ENCODE measurements around the gene LHX2.

LHX2 gene

GRCh38 chr9:124033348-124033747, 21.8 kb downstream of the LHX2 start:
- DNase-seq (ENCODE audit: low read depth): no peak

DNA sequence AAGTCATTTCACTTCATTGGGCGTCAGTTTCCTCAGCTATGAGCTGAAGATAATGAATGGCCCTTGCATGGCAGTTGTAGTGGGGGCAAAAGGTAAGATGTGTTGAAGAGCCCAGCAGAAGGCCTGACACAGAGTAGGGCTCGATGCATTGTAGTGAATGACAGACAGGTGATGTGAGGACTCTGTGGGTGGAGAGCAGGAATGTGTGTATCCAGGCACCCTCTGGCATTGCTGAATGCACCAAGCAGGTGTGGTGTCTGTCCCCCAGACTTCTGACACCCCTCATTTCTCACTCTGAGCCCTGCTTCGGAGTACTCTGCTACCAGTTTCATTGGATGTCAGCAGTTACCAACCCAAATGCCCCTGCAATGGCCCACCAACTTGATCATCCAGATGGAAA, 22.4 kb downstream of the LHX2 start:
- DNase-seq (ENCODE audit: low read depth): no peak

DNA sequence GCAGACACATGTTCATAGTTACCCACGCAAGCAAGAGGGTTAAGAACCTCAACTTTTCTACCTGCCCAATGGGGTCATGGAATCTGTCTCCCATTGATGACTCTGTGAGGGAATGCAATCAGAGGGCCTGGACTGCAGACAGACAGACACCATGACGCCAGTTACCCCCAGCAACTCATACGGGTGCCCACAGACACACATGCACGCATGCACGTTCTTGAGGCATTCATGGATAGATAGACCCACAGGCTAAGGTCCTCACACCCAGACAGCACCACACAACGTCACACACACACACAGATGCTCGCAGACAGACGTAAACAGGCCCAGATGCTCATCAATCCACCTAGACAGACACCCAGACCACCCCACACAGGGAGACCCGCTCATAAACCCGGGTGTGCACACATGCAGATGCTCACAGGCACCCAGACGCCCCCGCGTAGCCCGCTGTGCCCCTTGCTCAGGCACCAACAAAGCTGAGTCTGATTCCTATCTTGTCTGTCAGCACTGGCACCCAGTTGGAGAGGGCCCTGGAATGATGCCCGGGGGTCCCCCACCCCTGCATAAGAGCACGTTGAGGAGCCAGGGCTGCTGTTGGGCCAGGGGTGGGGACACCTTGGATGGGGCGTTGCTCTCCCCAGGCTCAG, 23.6 kb downstream of the LHX2 start:
- DNase-seq (ENCODE audit: low read depth): no peak

DNA sequence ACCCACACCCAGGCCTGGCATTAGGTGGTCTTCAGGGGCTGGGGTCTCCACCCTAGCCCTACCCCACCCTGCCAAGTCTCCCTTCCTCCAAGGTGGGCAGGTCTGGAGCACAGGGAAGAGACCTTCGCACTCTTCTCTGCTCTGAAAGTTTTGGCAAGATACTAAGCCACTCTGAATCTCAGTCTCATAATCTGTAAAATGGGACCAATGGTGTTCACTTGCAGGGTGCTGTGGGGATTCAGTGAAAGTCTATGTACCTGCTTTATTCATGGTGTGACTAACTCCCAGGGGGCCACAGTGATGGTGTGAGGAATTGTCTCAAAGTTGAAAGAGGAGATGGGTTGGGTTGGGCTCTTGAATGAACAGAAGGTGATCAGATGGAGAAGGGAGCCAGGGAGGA, 25.0 kb downstream of the LHX2 start:
- no peak for DNase-seq (ENCODE audit: low read depth)

DNA sequence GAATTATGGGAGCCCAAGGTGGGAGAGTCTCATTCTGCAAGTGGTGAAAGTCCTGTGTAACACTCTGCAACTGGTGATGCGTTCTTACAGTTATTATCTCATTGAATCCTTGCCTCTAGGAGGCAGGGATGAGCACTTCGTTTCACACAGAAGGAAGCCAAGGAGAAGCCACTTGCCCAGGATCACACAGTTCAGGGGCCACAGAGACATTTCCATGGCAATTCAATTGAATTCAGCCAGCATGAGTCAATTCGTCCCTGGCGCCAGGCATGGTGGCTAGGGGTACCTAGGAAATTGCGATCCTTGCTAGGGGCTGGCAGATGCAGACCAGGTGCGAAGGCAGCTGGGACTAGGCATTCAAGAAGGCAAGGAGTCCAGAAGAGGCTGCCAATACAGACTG, 26.2 kb downstream of the LHX2 start:
- DNase-seq (ENCODE audit: low read depth): no peak

DNA sequence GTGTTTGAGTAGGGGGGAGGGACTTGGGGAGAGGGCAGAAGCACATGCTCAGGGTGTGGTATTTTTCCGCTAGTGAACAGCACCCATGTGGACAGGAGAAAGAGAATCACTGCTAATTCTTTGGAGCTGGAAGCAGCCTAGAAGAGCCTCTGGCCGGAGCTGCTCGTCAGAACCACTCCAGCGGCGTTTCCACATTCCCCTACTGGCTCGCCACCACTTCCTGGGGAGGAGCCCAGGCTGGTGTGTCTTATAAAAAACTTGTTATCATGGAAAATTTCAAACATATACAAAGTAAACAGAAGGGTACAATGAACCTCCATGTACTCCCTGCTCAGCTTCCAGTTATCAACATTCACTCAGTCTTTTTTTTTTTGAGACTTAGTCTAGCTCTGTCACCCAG, 26.7 kb downstream of the LHX2 start:
- no peak for DNase-seq (ENCODE audit: low read depth)

- DNase-seq (ENCODE audit: low read depth): no peak
Observed at GRCh38 chr9:124038790-124039633, 27.4 kb downstream of the LHX2 start.

DNA sequence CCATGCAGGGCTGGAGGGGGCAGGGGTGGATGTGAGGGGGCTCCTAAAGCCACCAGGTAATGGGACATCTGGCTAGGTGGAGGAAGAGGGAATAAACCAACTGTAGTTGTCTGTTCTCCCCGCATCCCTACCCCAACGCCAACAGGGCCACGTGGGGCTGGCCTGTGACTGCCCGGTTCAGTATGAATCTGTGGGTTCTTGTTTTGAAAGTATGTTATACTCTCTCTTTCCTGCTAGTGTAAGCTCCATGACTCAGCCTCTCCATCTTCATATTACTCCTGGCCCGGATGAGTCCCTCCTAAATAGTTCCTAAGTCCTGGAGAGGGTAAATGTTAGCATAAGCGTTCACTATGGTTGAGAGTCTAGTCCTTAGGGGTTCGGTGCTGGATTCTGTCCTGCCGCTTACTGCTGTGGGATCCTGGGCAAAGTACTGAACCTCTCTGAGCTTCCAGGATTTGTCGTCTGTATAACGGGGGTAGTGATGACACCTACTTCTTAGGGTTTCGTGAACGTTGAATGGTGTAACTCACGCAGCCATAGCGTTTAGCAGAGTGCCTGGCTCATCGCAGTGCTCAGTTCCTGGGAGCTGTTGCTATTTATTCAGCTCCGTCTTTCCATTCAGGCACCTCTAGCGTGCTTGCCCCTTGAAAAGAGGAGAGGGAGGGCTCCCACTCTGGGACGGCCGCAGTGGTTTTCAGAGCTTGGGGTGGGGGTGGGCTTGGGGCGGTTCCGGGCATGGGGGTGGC, 28.8 kb downstream of the LHX2 start:
- no peak for DNase-seq (ENCODE audit: low read depth)

- DNase-seq (ENCODE audit: low read depth): peak; percentile 14
Observed at GRCh38 chr9:124040935-124041816, 29.6 kb downstream of the LHX2 start.

GRCh38 chr9:124041817-124042116, 30.2 kb downstream of the LHX2 start:
- DNase-seq (ENCODE audit: low read depth): no peak

DNA sequence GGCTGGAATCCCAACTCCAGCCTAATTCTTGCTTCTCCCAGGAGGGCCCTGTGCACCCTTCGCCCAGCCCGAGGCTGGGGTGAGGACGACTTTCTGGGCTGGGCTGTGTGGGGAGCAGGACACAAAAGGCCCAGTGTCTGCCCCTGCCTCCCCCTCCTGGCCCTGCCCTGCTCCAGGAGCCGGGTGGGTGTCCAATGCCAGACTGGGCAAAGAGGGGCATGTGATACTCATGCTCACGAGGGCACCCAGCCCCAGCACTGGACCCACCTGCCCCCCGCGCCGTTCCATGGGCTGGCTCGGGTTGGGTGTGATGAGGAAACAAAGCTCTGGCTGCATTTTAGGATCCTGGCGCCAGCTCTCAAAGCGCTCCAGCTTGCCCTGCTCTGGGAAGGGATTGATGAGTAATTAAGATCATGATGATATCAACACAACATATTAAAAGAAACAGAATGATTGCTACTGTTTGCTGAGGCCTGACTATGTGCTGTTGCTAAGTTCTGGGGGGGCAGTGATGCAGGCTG, 30.7 kb downstream of the LHX2 start:
- no peak for DNase-seq (ENCODE audit: low read depth)

DNA sequence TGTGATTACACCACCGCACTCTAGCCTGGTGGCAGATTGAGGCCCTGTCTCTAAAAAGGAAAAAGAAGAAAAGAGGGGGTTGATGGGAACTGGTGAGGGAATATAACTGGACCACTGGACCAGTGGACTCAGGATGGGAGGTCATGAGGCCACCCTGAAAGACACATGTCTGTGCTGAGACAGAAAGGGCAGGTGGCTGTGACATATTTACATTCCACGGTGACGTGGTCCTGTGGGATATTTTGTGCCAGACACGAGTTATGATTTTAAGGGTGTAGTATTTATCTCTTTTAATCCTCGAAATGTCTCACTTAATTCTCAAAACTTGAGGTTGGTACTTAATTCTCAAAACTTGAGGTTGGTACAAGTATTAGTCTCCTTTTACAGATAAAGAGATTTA, 32.9 kb downstream of the LHX2 start:
- DNase-seq (ENCODE audit: low read depth): no peak

GRCh38 chr9:124045076-124045829, 33.7 kb downstream of the LHX2 start:
- no peak for DNase-seq (ENCODE audit: low read depth)

DNA sequence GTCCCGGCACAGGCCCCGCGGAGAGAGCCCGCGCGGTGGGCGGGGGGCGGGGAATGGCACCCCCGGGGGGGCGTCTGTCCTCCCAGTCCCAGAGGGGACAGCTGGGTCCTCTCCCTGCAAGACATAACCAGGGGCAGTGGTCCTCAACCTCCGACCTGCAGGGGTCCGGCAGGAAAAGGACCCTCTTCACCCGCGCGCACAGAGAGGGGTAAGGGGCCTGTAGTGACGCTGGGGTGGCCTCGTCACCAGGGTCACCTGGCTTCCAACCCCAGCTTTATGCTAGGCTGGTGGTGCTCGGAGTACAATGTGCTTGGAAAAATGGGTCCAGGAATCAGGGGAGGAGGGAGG, 34.2 kb downstream of the LHX2 start:
- DNase-seq (ENCODE audit: low read depth): no peak

- no peak for DNase-seq (ENCODE audit: low read depth)
Observed at GRCh38 chr9:124046189-124046588, 34.6 kb downstream of the LHX2 start.

GRCh38 chr9:124047251-124047672, 35.7 kb downstream of the LHX2 start:
- no peak for DNase-seq (ENCODE audit: low read depth)

GRCh38 chr9:124050955-124051354, 39.4 kb downstream of the LHX2 start:
- DNase-seq (ENCODE audit: low read depth): no peak

DNA sequence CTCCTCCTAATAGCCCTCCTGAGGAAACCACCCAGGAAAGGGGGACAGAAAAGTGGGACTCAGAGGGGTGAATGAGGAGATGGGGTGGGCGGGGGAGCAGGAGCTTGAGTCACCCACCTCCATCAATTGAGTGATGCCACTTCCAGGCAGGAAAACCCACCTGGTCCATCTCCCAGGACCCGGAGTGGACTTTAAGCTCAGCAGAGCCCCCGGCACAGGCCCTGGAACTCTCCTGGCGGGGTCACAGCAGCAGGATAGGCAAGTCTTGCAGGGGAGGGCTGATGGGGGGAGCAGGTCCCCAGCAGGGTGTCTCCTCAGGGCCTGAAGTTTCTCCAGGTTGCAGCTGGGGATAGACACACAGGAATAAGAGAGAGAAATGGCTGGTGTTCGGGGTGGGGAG, 40.8 kb downstream of the LHX2 start:
- no peak for DNase-seq (ENCODE audit: low read depth)

GRCh38 chr9:124054582-124055227, 43.1 kb downstream of the LHX2 start:
- DNase-seq (ENCODE audit: low read depth): no peak

DNA sequence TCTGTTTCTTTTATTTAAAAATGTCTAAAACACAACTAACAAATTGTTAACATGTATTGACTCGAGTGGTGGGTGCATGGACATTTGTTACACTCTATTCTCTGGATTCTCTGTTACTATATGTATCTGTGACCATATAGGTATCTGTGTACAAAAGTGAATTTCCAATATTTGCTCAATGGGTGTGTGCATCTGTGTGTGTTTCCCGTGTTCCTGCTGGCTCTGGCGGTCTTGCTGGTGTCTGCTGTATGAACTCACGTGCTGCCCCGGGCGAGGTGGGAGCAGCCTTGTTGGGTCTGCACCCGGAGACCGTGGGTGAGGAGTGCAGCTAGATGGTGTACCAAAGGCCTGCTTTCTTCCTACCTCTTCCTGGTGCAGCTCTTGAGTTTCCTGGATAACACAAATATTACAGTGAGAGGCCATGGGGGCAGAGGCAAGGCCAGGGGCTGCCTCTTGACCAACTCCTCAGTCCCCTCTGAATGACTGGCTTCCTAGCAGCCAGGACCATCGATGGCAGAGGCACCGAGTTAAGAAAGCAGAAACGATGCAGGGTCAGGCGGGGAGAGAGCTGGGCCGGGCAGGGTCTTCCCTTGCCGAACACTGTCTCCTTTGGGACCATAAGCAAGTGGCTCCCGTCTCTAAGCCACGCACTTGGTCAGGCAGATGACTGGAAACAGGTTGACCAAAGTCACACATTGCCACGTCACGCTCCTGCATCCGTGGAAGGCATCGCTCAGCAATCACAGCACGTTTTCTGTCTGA, 49.5 kb downstream of the LHX2 start:
- DNase-seq (ENCODE audit: low read depth): no peak

Data from T follicular helper cell (primary cell).